Measurements from ENCODE around the gene PAQR4.

PAQR4 gene

GRCh38 chr16:2968738-2969544 lies at the start of gene PAQR4 (continued):
- no peak for TF ChIP-seq TRIM28 (IDR thresholded peaks at IDR 0.05; ENCODE audit: borderline replicate concordance, low read length)
- TF ChIP-seq ZNF266 (tag by site-specific recombination; IDR thresholded peaks at IDR 0.05; ENCODE audit: low read depth), result no peak
- TF ChIP-seq ZNF768 (tag by site-specific recombination; IDR thresholded peaks at IDR 0.05), result no peak
- TF ChIP-seq SCRT1 (tag by site-specific recombination; IDR thresholded peaks at IDR 0.05; ENCODE audit: borderline replicate concordance), result no peak
- peak; percentile 79 for TF ChIP-seq ZBTB26 (tag by site-specific recombination; optimal IDR thresholded peaks at IDR 0.05)
- TF ChIP-seq KLF17 (tag by site-specific recombination; IDR thresholded peaks at IDR 0.05), result peak; percentile 91
- no peak for TF ChIP-seq ZNF549 (tag by site-specific recombination; IDR thresholded peaks at IDR 0.05)
- TF ChIP-seq ZNF175 (tag by site-specific recombination; IDR thresholded peaks at IDR 0.05), result no peak
- TF ChIP-seq MYNN (tag by site-specific recombination; IDR thresholded peaks at IDR 0.05; ENCODE audit: borderline replicate concordance), result no peak
- TF ChIP-seq PRDM6 (tag by site-specific recombination; IDR thresholded peaks at IDR 0.05), result no peak
- no peak for TF ChIP-seq ZNF670 (tag by site-specific recombination; IDR thresholded peaks at IDR 0.05; ENCODE audit: low read depth)
- TF ChIP-seq ZNF426 (tag by site-specific recombination; IDR thresholded peaks at IDR 0.05), result no peak
- TF ChIP-seq ZNF658 (tag by site-specific recombination; IDR thresholded peaks at IDR 0.05), result no peak
- no peak for TF ChIP-seq ZNF621 (tag by site-specific recombination; IDR thresholded peaks at IDR 0.05)
- peak; percentile 84 for TF ChIP-seq SP3 (tag by site-specific recombination; IDR thresholded peaks at IDR 0.05)
- no peak for TF ChIP-seq ZSCAN16 (tag by site-specific recombination; IDR thresholded peaks at IDR 0.05)
- no peak for TF ChIP-seq ZNF223 (tag by site-specific recombination; IDR thresholded peaks at IDR 0.05)
- TF ChIP-seq ZNF776 (tag by site-specific recombination; IDR thresholded peaks at IDR 0.05; ENCODE audit: borderline replicate concordance), result no peak
- no peak for TF ChIP-seq ZNF654 (tag by site-specific recombination; IDR thresholded peaks at IDR 0.05; ENCODE audit: low read depth)
- no peak for TF ChIP-seq ZNF777 (tag by site-specific recombination; IDR thresholded peaks at IDR 0.05; ENCODE audit: borderline replicate concordance)
- peak; percentile 90 for TF ChIP-seq ZNF335 (tag by site-specific recombination; conservative IDR thresholded peaks at IDR 0.05)
- TF ChIP-seq BCL6B (tag by site-specific recombination; IDR thresholded peaks at IDR 0.05), result no peak
- no peak for TF ChIP-seq PRDM4 (tag by site-specific recombination; IDR thresholded peaks at IDR 0.05)
- TF ChIP-seq KLF1 (tag by site-specific recombination; IDR thresholded peaks at IDR 0.05), result peak; percentile 61
- peak; percentile 38; the same call in 1 of the 2 replicates for TF ChIP-seq ZNF423 (tag by site-specific recombination; IDR thresholded peaks at IDR 0.05)
- TF ChIP-seq ZNF585B (tag by site-specific recombination; IDR thresholded peaks at IDR 0.05), result no peak
- TF ChIP-seq ZNF274 (IDR thresholded peaks at IDR 0.05; ENCODE audit: low read length), result no peak
- TF ChIP-seq ZNF274 (tag by site-specific recombination; IDR thresholded peaks at IDR 0.05; ENCODE audit: borderline replicate concordance), result no peak
- no peak for TF ChIP-seq ZNF548 (tag by site-specific recombination; IDR thresholded peaks at IDR 0.05)
- no peak for TF ChIP-seq MEIS1 (CRISPR knock-in tag; IDR thresholded peaks at IDR 0.05; ENCODE audit: borderline replicate concordance)
- no peak for TF ChIP-seq OSR2 (tag by site-specific recombination; IDR thresholded peaks at IDR 0.05)
- TF ChIP-seq ZBTB21 (tag by site-specific recombination; IDR thresholded peaks at IDR 0.05), result peak; percentile 45; the same call in 1 of the 2 replicates
- no peak for TF ChIP-seq ZNF248 (tag by site-specific recombination; IDR thresholded peaks at IDR 0.05)
- no peak; the same call in 1 of the 2 replicates for TF ChIP-seq GLI4 (tag by site-specific recombination; IDR thresholded peaks at IDR 0.05)

Data from HEK293 (cell line).